Measurements from ENCODE around the gene DENND4C.

- TF ChIP-seq CTCF (IDR thresholded peaks at IDR 0.05; ENCODE audit: borderline replicate concordance, extremely low read depth, low read length, poor library complexity, severe bottlenecking): no peak
- no peak for TF ChIP-seq EZH2 (IDR thresholded peaks at IDR 0.05; ENCODE audit: borderline replicate concordance, low read depth, low read length, severe bottlenecking)
Measured at GRCh38 chr9:19286634-19287188, 56.2 kb downstream of the DENND4C start.

Measured in DND-41 (cell line).